ENCODE results near the gene MMP8.
"Not testable (repeated sequence)": the region's sequence is repeated elsewhere in the genome, so short reads cannot be mapped to it uniquely, and the experiment has no call there.

The MMP8 gene

GRCh38 chr11:102734650-102735049 lies 9.9 kb upstream of the MMP8 start:
- no peak for DNase-seq (ENCODE audit: extremely low read depth, low read depth)
- no peak for TF ChIP-seq CTCF (IDR thresholded peaks at IDR 0.05; ENCODE audit: low read depth, low read length)

- no peak for DNase-seq (ENCODE audit: extremely low read depth, low read depth)
Observed at GRCh38 chr11:102733232-102733875, 8.6 kb upstream of the MMP8 start.

GRCh38 chr11:102730944-102731343 lies 6.2 kb upstream of the MMP8 start:
- not testable (repeated sequence) for DNase-seq (ENCODE audit: extremely low read depth, low read depth)

More at GRCh38 chr11:102733232-102733875, 8.6 kb upstream of the MMP8 start:
- peak; percentile 69 for TF ChIP-seq CTCF (IDR thresholded peaks at IDR 0.05; ENCODE audit: low read depth, low read length)

GRCh38 chr11:102729849-102730815 lies 5.4 kb upstream of the MMP8 start:
- peak; percentile 73 for DNase-seq (ENCODE audit: extremely low read depth, low read depth)
- no peak for TF ChIP-seq CTCF (IDR thresholded peaks at IDR 0.05; ENCODE audit: low read depth, low read length)

GRCh38 chr11:102727890-102728289 lies 3.1 kb upstream of the MMP8 start:
- no peak for DNase-seq (ENCODE audit: extremely low read depth, low read depth)
- no peak for TF ChIP-seq CTCF (IDR thresholded peaks at IDR 0.05; ENCODE audit: low read depth, low read length)

GRCh38 chr11:102722821-102723220 lies 1.9 kb downstream of the MMP8 start:
- TF ChIP-seq CTCF (IDR thresholded peaks at IDR 0.05; ENCODE audit: low read depth, low read length), result no peak
- no peak for DNase-seq (ENCODE audit: extremely low read depth, low read depth)

GRCh38 chr11:102719620-102720277 lies 5.0 kb downstream of the MMP8 start:
- DNase-seq (ENCODE audit: extremely low read depth, low read depth), result no peak
- TF ChIP-seq CTCF (IDR thresholded peaks at IDR 0.05; ENCODE audit: low read depth, low read length), result no peak
